AG04450 (cell line): Measurements from ENCODE around the gene RYR3. TPM values are rescaled to one million over a fixed set of nuclear protein-coding genes. Genes with fewer than 3 reads are reported as not detected.

ENCODE experiments used
- CTCF ChIA-PET: fragments of 300-600, 350-600 bp; formaldehyde crosslinking; extraction: SDS; loops from one replicate; lab custom pipeline; 2022; ENCODE audit warnings: antibody characterized with exemption, inconsistent platforms; lab: Charles Lee
- POLR2A ChIA-PET: fragments of 350-600 bp; formaldehyde crosslinking; extraction: SDS; loops from one replicate; lab custom pipeline; 2021; ENCODE audit warnings: antibody characterized with exemption, inconsistent platforms; lab: Yijun Ruan, JAX
- DNase-seq: peaks from one replicate; pipeline ENCODE4 v3.0.0-alpha.2; 2011; ENCODE audit warnings: low read depth, low spot score
- H3K27ac ChIP-seq: one replicate; pipeline ENCODE4 v1.5.1; 2012; ENCODE audit warnings: low read depth, low read length, control low read depth
- H3K27me3 ChIP-seq: one replicate; pipeline ENCODE4 v1.6.0; 2012; ENCODE audit warnings: low read length; ENCODE audit not compliant: control insufficient read depth, insufficient read depth
- H3K4me3 ChIP-seq: 2 replicates; pipeline ENCODE4 v1.5.1; 2011; ENCODE audit warnings: mild to moderate bottlenecking, low read depth, low read length, control low read depth
- H3K9me3 ChIP-seq: 2 replicates; pipeline ENCODE4 v1.5.1; 2012; ENCODE audit warnings: low read length; ENCODE audit not compliant: control insufficient read depth, insufficient read depth
- CTCF ChIP-seq: IDR thresholded peaks from 2 replicates; pipeline ENCODE4 v1.5.1; 2011; ENCODE audit warnings: low read depth, low read length, control low read depth, inconsistent platforms
- polyA plus RNA-seq: library from polyadenylated mRNA; depleted of rRNA; stranded (reverse); fragments of >200 nt; gene quantifications from 2 replicates; pipeline ENCODE4 v1.2.3, GENCODE V29; 2011

RYR3 gene
- polyA plus RNA-seq, 1 experiment, result not detected

DNA sequence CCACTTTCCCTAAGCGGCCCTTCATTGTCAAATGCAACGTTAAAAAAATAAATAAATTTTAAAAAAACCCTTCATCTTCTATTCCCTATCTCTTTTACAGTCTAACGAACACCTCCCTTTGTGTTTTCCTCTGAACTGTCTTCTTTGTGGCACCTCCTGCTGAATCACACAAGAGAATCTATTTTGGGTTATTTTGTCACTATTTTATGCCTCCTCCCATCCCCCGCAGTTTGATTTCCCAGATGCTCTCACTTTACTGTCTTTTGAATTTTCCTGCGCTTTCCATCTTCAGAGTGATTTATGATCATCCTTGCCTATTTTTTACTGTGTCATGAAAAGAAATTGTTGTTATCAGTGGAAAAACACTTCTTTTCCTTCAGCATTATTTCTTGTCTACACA, 32.5 kb downstream of the RYR3 start:
- H3K9me3 ChIP-seq, result no peaks in the 10 kb centered on the region
- H3K4me3 ChIP-seq, result no peak overlapping the region
- ChIA-PET CTCF (no interaction called here), POLR2A (no interaction called here)
- H3K27ac ChIP-seq, result no peak overlapping the region
- no peak for DNase-seq
- TF ChIP-seq CTCF, result no peak
- peaks cover 2% of the 10 kb centered on the region for H3K27me3 ChIP-seq

DNA sequence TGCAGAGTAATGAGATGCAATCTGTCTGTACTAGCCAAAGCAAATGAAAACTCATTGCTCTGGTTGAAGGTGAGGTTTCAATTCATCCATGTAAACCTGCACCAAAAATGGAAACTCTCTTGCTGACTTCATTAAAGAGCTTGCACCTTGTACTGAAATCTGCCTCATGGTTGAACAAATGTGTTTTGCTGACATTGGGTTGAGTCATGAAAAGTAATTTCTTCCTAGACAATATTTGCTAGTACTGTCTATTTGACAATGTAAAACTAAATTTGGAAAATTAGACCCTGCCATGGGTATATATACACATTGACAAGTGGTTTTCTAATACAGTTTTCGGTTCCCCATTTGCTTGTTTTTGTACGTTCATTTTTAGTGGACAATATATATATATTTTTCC, 33.3 kb downstream of the RYR3 start:
- no peak overlapping the region for H3K4me3 ChIP-seq
- H3K9me3 ChIP-seq, result no peaks in the 10 kb centered on the region
- no peak overlapping the region for H3K27ac ChIP-seq
- ChIA-PET CTCF (no interaction called here), POLR2A (no interaction called here)
- H3K27me3 ChIP-seq, result peaks cover 2% of the 10 kb centered on the region
- DNase-seq, result no peak
- TF ChIP-seq CTCF, result no peak

- no peak for DNase-seq
- Histone ChIP-seq H3K9me3 (no peaks in the 10 kb centered on the region), H3K27me3 (peaks cover 2% of the 10 kb centered on the region), H3K4me3 (no peak overlapping the region), H3K27ac (no peak overlapping the region)
- POLR2A ChIA-PET, result no interaction called here
- TF ChIP-seq CTCF, result no peak
- CTCF ChIA-PET, result no interaction called here
Observed at GRCh38 chr15:33344530-33344929, 33.8 kb downstream of the RYR3 start.

DNA sequence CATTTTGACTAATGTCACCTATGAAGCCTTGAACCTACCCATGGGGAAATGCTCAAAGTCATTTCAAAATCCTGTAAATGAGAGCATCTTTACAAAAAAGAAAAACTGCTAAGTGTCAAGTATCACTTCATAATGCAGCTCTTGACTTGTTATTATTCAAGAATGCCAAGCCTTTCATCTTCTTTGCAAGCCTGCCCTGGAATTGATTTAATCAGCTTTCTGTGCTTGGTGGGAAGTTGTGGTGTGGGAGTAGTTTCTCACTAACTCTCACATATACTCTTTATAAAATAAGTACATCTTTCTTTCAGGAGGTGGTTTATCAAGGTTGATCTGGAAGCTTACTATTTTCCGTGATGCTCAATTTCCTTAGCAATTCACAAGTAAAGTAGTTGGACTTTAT, 43.6 kb downstream of the RYR3 start:
- Histone ChIP-seq H3K27ac (no peak overlapping the region), H3K9me3 (no peaks in the 10 kb centered on the region), H3K27me3 (no peaks in the 10 kb centered on the region), H3K4me3 (no peak overlapping the region)
- no peak for DNase-seq
- TF ChIP-seq CTCF, result no peak
- ChIA-PET POLR2A (no interaction called here), CTCF (no interaction called here)

DNA sequence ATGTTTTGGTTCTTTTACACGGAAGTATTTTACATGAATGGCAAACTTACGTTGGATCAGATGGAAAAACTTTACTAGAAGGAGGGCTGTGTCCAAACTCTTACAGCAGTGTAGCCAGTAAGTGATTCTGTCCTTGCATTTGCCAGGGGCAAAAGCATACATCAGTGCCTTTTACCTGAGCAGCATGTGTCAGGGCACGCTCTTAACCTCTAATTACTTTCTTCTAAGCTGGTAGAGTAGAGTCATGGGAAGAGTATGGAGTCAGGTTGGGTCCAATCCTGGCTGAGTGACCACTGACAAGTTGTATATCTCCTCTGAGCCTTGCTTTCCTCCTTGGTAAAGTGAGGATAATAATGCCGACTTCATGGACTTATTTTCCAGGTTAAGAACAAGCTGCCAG, 47.1 kb downstream of the RYR3 start:
- no peaks in the 10 kb centered on the region for H3K9me3 ChIP-seq
- no peak overlapping the region for H3K4me3 ChIP-seq
- no peaks in the 10 kb centered on the region for H3K27me3 ChIP-seq
- H3K27ac ChIP-seq, result no peak overlapping the region
- CTCF ChIA-PET, result no interaction called here
- no peak for DNase-seq
- POLR2A ChIA-PET, result no interaction called here
- no peak for TF ChIP-seq CTCF
